Measurements from ENCODE around the gene BCL2L11. TPM values are rescaled to one million over a fixed set of nuclear protein-coding genes. Genes with fewer than 3 reads are reported as not detected.

BCL2L11 gene
- total and polyA plus RNA-seq, 2 donors (not counting 3 experiments of a cell fraction or from before 2014, with no cell fraction given): 12.9 to 26.6 TPM

DNA sequence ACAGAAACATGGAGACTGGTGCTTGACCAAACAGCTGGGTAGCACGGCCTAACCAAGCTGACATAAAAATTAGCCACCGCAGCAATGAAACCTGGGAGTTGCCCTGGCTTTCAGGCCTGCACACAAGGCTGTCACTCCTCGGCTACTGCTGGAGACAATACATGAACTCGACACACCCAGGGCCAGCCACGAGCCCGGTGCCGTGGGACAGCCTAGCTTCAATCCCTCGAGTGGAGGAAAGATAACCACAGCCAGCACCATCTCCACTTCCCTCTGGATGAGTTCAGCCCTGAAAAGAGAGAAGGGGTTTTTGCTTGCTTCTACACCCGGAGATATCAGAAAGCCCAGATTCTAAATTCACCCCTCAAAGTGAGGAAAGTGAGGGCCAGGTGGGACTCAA, 78.0 kb downstream of the BCL2L11 start:
- no peaks in the 10 kb centered on the region for H4K20me1 ChIP-seq (replicated peaks; ENCODE audit: control insufficient read depth, extremely low read depth, insufficient read depth, low read length)
- no TSS peak for BruUV-seq (replicated peaks)
- TF ChIP-seq JUN (IDR thresholded peaks at IDR 0.05; ENCODE audit: borderline replicate concordance, insufficient read depth, insufficient read length, low read depth) (no peak), POLR2AphosphoS5 (IDR thresholded peaks at IDR 0.05; ENCODE audit: insufficient read depth, low read depth, low read length) (no peak), MYC (IDR thresholded peaks at IDR 0.05; ENCODE audit: low read depth, low read length) (no peak), FOS (IDR thresholded peaks at IDR 0.05; ENCODE audit: borderline replicate concordance, insufficient read depth, low read length) (no peak), POLR2A (IDR thresholded peaks at IDR 0.05; ENCODE audit: low read depth, low read length) (no peak), CTCF (IDR thresholded peaks at IDR 0.05; ENCODE audit: extremely low read depth in 1 of 2, insufficient read depth in 1 of 2, low read depth in 1 of 2, low read length in 2 of 2) (no peak), EZH2 (IDR thresholded peaks at IDR 0.05; ENCODE audit: borderline replicate concordance, low read depth, low read length, severe bottlenecking) (no peak), GATA2 (IDR thresholded peaks at IDR 0.05; ENCODE audit: insufficient read depth, insufficient read length, low read depth, low read length) (no peak)
- TF ChIP-seq, protein P1, sequence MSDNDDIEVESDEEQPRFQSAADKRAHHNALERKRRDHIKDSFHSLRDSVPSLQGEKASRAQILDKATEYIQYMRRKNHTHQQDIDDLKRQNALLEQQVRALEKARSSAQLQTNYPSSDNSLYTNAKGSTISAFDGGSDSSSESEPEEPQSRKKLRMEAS (IDR thresholded peaks at IDR 0.05; ENCODE audit: insufficient read depth, insufficient read length): no peak
- no peak overlapping the region for H3K9ac ChIP-seq (replicated peaks; ENCODE audit: extremely low read depth, insufficient read depth, low read length)
- H3K79me2 ChIP-seq (ENCODE audit: control insufficient read depth, insufficient read depth, low read length): no peaks in the 10 kb centered on the region
- no peak overlapping the region for H3K4me3 ChIP-seq (replicated peaks in 1 of 3; ENCODE audit: insufficient read depth in 1 of 3, low read depth in 1 of 3, low read length in 3 of 3)
- H3K9me3 ChIP-seq (replicated peaks; ENCODE audit: control insufficient read depth, insufficient read depth, low read length): no peaks in the 10 kb centered on the region
- H3K9me1 ChIP-seq (replicated peaks; ENCODE audit: control insufficient read depth, extremely low read depth, insufficient read depth, low read length): no peaks in the 10 kb centered on the region
- no peak for FAIRE-seq
- H3K4me1 ChIP-seq (ENCODE audit: control insufficient read depth, extremely low read depth, insufficient read depth, low read length): peaks cover 9% of the 10 kb centered on the region
- POLR2A ChIA-PET: no interaction called here
- CTCF ChIA-PET: no interaction called here
- no peak overlapping the region for H3K27ac ChIP-seq (ENCODE audit: insufficient read depth, low read depth, low read length)
- H3K27me3 ChIP-seq (ENCODE audit: control insufficient read depth in 2 of 2, insufficient read depth in 2 of 2, low read length in 2 of 2): peaks cover 2 to 3% of the 10 kb centered on the region in 2 experiments
- H2AFZ ChIP-seq (ENCODE audit: low read depth, low read length): no peak overlapping the region
- H3K36me3 ChIP-seq (ENCODE audit: control insufficient read depth in 2 of 2, extremely low read depth in 1 of 2, insufficient read depth in 2 of 2, low read length in 2 of 2): no peaks in the 10 kb centered on the region
- dilution Hi-C loops (cut with MboI; ENCODE audit: extremely low pct_ligation_motif_present, low sequenced_read_pairs) (no loop called here), intact Hi-C loops (cut with micrococcal nuclease) (no loop called here)
- DNase-seq (ENCODE audit: low read depth, low spot score): no peak
- no peak overlapping the region for H3K4me2 ChIP-seq (ENCODE audit: insufficient read depth, low read length)
